GM23338 (cell line): ENCODE data around the gene KIAA0586. TPM values are rescaled to one million over a fixed set of nuclear protein-coding genes. Genes with fewer than 3 reads are reported as not detected.
A peak's percentile ranks its signal among the peaks of the same experiment; 100 is the strongest.

ENCODE experiments used
- ATAC-seq: fragments of 200-7000 bp; cut with Tn5 transposase; 3 replicates; pipeline ENCODE4 v1.9.1; 2020
- DNase-seq: peaks from one replicate; pipeline ENCODE4 v3.0.0-alpha.2; 2015; ENCODE audit warnings: low spot score
- H2AFZ ChIP-seq: fragments of 200-600 bp; sonication (generic); 2 replicates; pipeline ENCODE4 v1.8.0; 2016; ENCODE audit warnings: antibody characterized with exemption, mild to moderate bottlenecking, moderate library complexity
- H3F3A ChIP-seq: fragments of 200-600 bp; sonication (generic); replicated peaks from 2 replicates; pipeline ENCODE4 v1.8.0; 2017; ENCODE audit warnings: antibody characterized with exemption, mixed run types, low read depth
- H3K27ac ChIP-seq: fragments of 200-600 bp; sonication (generic); 2 replicates; pipeline ENCODE4 v1.6.1; 2016; ENCODE audit warnings: low read depth
- H3K27me3 ChIP-seq: fragments of 200-600 bp; sonication (generic); 2 replicates; pipeline ENCODE4 v1.8.0; 2016; ENCODE audit warnings: mild to moderate bottlenecking, mixed run types, moderate library complexity; ENCODE audit not compliant: insufficient read depth
- H3K36me3 ChIP-seq: fragments of 200-600 bp; sonication (generic); 2 replicates; pipeline ENCODE4 v1.8.0; 2016; ENCODE audit warnings: mild to moderate bottlenecking; ENCODE audit not compliant: insufficient read depth
- H3K4me1 ChIP-seq: fragments of 200-600 bp; sonication (generic); 2 replicates; pipeline ENCODE4 v1.8.0; 2016; ENCODE audit warnings: mild to moderate bottlenecking, moderate library complexity; ENCODE audit not compliant: insufficient read depth
- H3K4me2 ChIP-seq: fragments of 200-600 bp; sonication (generic); 2 replicates; pipeline ENCODE4 v1.7.1; 2017; ENCODE audit warnings: mixed run types
- H3K4me3 ChIP-seq: fragments of 200-600 bp; sonication (generic); 2 replicates; pipeline ENCODE4 v1.6.1; 2016; ENCODE audit warnings: mixed run types
- H3K79me2 ChIP-seq: fragments of 200-600 bp; sonication (generic); replicated peaks from 2 replicates; pipeline ENCODE4 v1.8.0; 2017; ENCODE audit warnings: mild to moderate bottlenecking; ENCODE audit not compliant: insufficient read depth
- H3K9me2 ChIP-seq: fragments of 200-600 bp; sonication (generic); 2 replicates; pipeline ENCODE4 v1.8.0; 2017; ENCODE audit not compliant: insufficient read depth
- H4K20me1 ChIP-seq: fragments of 200-600 bp; sonication (generic); replicated peaks from 2 replicates; pipeline ENCODE4 v1.8.0; 2017; ENCODE audit warnings: mild to moderate bottlenecking; ENCODE audit not compliant: insufficient read depth
- H3K27ac Mint-ChIP-seq: 2 replicates; pipeline ENCODE4 v1.8.0; 2020; ENCODE audit warnings: inconsistent platforms, mild to moderate bottlenecking, moderate library complexity, mixed read lengths
- H3K27me3 Mint-ChIP-seq: 3 replicates; pipeline ENCODE4 v1.8.0; 2022; ENCODE audit warnings: low read depth, mild to moderate bottlenecking, moderate library complexity, mixed read lengths, inconsistent platforms; ENCODE audit not compliant: insufficient read depth, poor library complexity
- H3K36me3 Mint-ChIP-seq: 3 replicates; pipeline ENCODE4 v1.8.0; 2021; ENCODE audit warnings: low read depth, mild to moderate bottlenecking, inconsistent platforms, moderate library complexity, mixed read lengths
- H3K4me1 Mint-ChIP-seq: 3 replicates; pipeline ENCODE4 v1.8.0; 2020; ENCODE audit warnings: mild to moderate bottlenecking, inconsistent platforms, mixed read lengths
- H3K4me3 Mint-ChIP-seq: 3 replicates; pipeline ENCODE4 v1.8.0; 2021; ENCODE audit warnings: moderate library complexity, mild to moderate bottlenecking, inconsistent platforms, mixed read lengths
- H3K9me3 Mint-ChIP-seq: 3 replicates; pipeline ENCODE4 v1.8.0; 2020; ENCODE audit warnings: moderate library complexity, mild to moderate bottlenecking, inconsistent platforms, mixed read lengths
- JUNB ChIP-seq: IDR thresholded peaks from one replicate; pipeline ENCODE4 v1.6.1; 2016; ENCODE audit warnings: antibody characterized with exemption; ENCODE audit not compliant: unreplicated experiment
- NANOG ChIP-seq: IDR thresholded peaks from 2 replicates; pipeline ENCODE4 v1.6.1; 2016; ENCODE audit warnings: antibody characterized with exemption, borderline replicate concordance
- POLR2AphosphoS5 ChIP-seq: IDR thresholded peaks from 2 replicates; pipeline ENCODE4 v1.6.1; 2016; ENCODE audit warnings: antibody characterized with exemption, low read depth
- ZNF114 ChIP-seq: fragments of 250-450 bp; sonication (Bioruptor Pico); IDR thresholded peaks from 2 replicates; pipeline ENCODE4 v1.5.0; 2020; ENCODE audit warnings: mild to moderate bottlenecking, moderate library complexity
- polyA plus RNA-seq: library from polyadenylated mRNA; unstranded; fragments of >200 nt; fragmentation: Nextera tagmentation; extraction: Ambion mirVana; gene quantifications from 2 replicates; pipeline ENCODE4 v1.2.1, GENCODE V29; 2016
- total RNA-seq: library from RNA; depleted of rRNA; stranded (reverse); fragments of >200 nt; shearing (Covaris generic); gene quantifications from 2 replicates; pipeline ENCODE4 v1.2.3, GENCODE V29; 2014
- TF ChIP-seq, protein P1 (sequence below), 2 experiments: fragments of 200-600 bp in 1 of 2; sonication (generic) in 1 of 2; conservative IDR thresholded peaks; 2 replicates each; pipeline versions ENCODE4 v1.5.1 to v1.6.1; 2016 to 2017; ENCODE audit warnings: antibody characterized with exemption in 2 of 2, low read depth in 2 of 2, mild to moderate bottlenecking in 2 of 2, moderate library complexity in 1 of 2
- TF ChIP-seq, protein P2 (sequence below): IDR thresholded peaks from one replicate; pipeline ENCODE4 v1.6.1; 2018; ENCODE audit warnings: antibody characterized with exemption; ENCODE audit not compliant: unreplicated experiment
- TF ChIP-seq, protein P3 (sequence below): fragments of 250-450 bp; sonication (Bioruptor Pico); IDR thresholded peaks from 2 replicates; pipeline ENCODE4 v1.5.0; 2020; ENCODE audit warnings: mild to moderate bottlenecking, moderate library complexity

Gene KIAA0586
- total and polyA plus RNA-seq, 2 experiments from 2014 or later, result 22.2 to 23.7 TPM

DNA sequence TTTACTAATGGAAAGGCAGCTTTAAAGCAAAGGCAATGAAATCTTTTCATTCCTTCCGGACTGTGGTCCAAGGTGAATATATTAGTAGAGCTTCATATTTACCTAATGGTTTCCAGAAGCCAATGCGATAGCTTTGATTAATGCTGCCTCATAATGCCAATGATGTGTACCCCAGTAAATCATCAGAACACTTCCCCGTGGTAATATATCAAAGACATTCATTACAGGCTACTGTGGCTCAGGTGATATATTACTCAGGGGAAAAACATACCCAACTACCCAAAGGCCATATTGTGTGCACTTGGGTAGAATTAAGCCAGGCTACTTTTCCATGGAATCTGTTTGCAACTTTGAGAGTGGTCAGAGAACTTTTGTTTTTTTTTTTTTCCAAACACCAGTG, 140.8 kb downstream of the KIAA0586 start:
- Mint-ChIP-seq H3K36me3 (no peaks in the 10 kb centered on the region), H3K4me3 (no peak overlapping the region), H3K4me1 (peaks cover 17% of the 10 kb centered on the region; the same call in 2 of the 3 replicates), H3K9me3 (no peaks in the 10 kb centered on the region), H3K27me3 (peaks cover 3% of the 10 kb centered on the region), H3K27ac (no peak overlapping the region)
- Histone ChIP-seq H3K9me2 (no peaks in the 10 kb centered on the region), H3K4me3 (no peak overlapping the region), H3F3A (no peaks in the 10 kb centered on the region), H3K4me1 (0 out of 2 replicates have a peak, but pooled peaks cover 7% of the 10 kb centered on the region), H3K27me3 (no peaks in the 10 kb centered on the region), H3K79me2 (no peaks in the 10 kb centered on the region), H3K4me2 (no peak overlapping the region), H2AFZ (no peak overlapping the region; the same call in 1 of the 2 replicates), H3K36me3 (no peaks in the 10 kb centered on the region), H3K27ac (no peak overlapping the region), H4K20me1 (no peaks in the 10 kb centered on the region)
- ATAC-seq (no peak), DNase-seq (no peak)
- TF ChIP-seq ZNF114 (CRISPR knock-in tag) (no peak), POLR2AphosphoS5 (no peak), NANOG (no peak)
- TF ChIP-seq, protein P1, sequence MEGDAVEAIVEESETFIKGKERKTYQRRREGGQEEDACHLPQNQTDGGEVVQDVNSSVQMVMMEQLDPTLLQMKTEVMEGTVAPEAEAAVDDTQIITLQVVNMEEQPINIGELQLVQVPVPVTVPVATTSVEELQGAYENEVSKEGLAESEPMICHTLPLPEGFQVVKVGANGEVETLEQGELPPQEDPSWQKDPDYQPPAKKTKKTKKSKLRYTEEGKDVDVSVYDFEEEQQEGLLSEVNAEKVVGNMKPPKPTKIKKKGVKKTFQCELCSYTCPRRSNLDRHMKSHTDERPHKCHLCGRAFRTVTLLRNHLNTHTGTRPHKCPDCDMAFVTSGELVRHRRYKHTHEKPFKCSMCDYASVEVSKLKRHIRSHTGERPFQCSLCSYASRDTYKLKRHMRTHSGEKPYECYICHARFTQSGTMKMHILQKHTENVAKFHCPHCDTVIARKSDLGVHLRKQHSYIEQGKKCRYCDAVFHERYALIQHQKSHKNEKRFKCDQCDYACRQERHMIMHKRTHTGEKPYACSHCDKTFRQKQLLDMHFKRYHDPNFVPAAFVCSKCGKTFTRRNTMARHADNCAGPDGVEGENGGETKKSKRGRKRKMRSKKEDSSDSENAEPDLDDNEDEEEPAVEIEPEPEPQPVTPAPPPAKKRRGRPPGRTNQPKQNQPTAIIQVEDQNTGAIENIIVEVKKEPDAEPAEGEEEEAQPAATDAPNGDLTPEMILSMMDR (conservative IDR thresholded peaks at IDR 0.05; ENCODE audit: low read depth in 2 of 2), result no peak
- TF ChIP-seq, protein P2, sequence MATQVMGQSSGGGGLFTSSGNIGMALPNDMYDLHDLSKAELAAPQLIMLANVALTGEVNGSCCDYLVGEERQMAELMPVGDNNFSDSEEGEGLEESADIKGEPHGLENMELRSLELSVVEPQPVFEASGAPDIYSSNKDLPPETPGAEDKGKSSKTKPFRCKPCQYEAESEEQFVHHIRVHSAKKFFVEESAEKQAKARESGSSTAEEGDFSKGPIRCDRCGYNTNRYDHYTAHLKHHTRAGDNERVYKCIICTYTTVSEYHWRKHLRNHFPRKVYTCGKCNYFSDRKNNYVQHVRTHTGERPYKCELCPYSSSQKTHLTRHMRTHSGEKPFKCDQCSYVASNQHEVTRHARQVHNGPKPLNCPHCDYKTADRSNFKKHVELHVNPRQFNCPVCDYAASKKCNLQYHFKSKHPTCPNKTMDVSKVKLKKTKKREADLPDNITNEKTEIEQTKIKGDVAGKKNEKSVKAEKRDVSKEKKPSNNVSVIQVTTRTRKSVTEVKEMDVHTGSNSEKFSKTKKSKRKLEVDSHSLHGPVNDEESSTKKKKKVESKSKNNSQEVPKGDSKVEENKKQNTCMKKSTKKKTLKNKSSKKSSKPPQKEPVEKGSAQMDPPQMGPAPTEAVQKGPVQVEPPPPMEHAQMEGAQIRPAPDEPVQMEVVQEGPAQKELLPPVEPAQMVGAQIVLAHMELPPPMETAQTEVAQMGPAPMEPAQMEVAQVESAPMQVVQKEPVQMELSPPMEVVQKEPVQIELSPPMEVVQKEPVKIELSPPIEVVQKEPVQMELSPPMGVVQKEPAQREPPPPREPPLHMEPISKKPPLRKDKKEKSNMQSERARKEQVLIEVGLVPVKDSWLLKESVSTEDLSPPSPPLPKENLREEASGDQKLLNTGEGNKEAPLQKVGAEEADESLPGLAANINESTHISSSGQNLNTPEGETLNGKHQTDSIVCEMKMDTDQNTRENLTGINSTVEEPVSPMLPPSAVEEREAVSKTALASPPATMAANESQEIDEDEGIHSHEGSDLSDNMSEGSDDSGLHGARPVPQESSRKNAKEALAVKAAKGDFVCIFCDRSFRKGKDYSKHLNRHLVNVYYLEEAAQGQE, result no peak

DNA sequence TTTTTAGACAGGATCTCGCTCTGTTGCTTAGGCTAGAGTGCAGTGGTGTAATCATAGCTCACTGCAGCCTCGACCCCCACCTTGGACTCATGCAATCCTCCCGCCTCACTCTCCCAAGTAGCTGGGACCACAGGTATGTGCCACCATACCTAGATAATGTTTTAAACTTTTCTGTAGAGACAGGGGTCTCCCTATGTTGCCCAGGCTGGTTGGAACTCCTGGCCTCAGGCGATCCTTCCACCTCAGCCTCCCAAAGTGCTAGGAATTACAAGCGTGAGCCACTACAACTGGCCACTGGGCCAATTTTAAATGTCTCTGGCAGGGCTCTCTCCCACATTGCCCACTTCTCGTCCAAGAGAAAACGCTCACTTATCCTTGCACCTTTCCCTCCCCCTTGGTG, 143.7 kb downstream of the KIAA0586 start:
- no peaks in the 10 kb centered on the region for H3K27me3 ChIP-seq
- H3K4me1 ChIP-seq, result 0 out of 2 replicates have a peak, but pooled peaks cover 3% of the 10 kb centered on the region
- H3K36me3 Mint-ChIP-seq, result no peaks in the 10 kb centered on the region
- H3K4me1 Mint-ChIP-seq, result peaks cover 13% of the 10 kb centered on the region; the same call in 2 of the 3 replicates
- no peak overlapping the region for H3K27ac ChIP-seq
- no peaks in the 10 kb centered on the region for H3K36me3 ChIP-seq
- H3K4me2 ChIP-seq, result no peak overlapping the region
- no peaks in the 10 kb centered on the region for H3K79me2 ChIP-seq
- H3F3A ChIP-seq, result no peaks in the 10 kb centered on the region
- no peaks in the 10 kb centered on the region for H3K9me2 ChIP-seq
- no peak for DNase-seq
- H2AFZ ChIP-seq, result peak overlapping the region; percentile 29; the same call in 1 of the 2 replicates
- H3K27ac Mint-ChIP-seq, result no peak overlapping the region
- no peak overlapping the region for H3K4me3 ChIP-seq
- H4K20me1 ChIP-seq, result no peaks in the 10 kb centered on the region
- H3K9me3 Mint-ChIP-seq, result no peaks in the 10 kb centered on the region
- H3K4me3 Mint-ChIP-seq, result no peak overlapping the region
- no peak for ATAC-seq
- peaks cover 3% of the 10 kb centered on the region for H3K27me3 Mint-ChIP-seq
- TF ChIP-seq ZNF114 (CRISPR knock-in tag), result no peak
- TF ChIP-seq, protein P1 (conservative IDR thresholded peaks at IDR 0.05; ENCODE audit: low read depth in 2 of 2), result no peak
- TF ChIP-seq, protein P3, sequence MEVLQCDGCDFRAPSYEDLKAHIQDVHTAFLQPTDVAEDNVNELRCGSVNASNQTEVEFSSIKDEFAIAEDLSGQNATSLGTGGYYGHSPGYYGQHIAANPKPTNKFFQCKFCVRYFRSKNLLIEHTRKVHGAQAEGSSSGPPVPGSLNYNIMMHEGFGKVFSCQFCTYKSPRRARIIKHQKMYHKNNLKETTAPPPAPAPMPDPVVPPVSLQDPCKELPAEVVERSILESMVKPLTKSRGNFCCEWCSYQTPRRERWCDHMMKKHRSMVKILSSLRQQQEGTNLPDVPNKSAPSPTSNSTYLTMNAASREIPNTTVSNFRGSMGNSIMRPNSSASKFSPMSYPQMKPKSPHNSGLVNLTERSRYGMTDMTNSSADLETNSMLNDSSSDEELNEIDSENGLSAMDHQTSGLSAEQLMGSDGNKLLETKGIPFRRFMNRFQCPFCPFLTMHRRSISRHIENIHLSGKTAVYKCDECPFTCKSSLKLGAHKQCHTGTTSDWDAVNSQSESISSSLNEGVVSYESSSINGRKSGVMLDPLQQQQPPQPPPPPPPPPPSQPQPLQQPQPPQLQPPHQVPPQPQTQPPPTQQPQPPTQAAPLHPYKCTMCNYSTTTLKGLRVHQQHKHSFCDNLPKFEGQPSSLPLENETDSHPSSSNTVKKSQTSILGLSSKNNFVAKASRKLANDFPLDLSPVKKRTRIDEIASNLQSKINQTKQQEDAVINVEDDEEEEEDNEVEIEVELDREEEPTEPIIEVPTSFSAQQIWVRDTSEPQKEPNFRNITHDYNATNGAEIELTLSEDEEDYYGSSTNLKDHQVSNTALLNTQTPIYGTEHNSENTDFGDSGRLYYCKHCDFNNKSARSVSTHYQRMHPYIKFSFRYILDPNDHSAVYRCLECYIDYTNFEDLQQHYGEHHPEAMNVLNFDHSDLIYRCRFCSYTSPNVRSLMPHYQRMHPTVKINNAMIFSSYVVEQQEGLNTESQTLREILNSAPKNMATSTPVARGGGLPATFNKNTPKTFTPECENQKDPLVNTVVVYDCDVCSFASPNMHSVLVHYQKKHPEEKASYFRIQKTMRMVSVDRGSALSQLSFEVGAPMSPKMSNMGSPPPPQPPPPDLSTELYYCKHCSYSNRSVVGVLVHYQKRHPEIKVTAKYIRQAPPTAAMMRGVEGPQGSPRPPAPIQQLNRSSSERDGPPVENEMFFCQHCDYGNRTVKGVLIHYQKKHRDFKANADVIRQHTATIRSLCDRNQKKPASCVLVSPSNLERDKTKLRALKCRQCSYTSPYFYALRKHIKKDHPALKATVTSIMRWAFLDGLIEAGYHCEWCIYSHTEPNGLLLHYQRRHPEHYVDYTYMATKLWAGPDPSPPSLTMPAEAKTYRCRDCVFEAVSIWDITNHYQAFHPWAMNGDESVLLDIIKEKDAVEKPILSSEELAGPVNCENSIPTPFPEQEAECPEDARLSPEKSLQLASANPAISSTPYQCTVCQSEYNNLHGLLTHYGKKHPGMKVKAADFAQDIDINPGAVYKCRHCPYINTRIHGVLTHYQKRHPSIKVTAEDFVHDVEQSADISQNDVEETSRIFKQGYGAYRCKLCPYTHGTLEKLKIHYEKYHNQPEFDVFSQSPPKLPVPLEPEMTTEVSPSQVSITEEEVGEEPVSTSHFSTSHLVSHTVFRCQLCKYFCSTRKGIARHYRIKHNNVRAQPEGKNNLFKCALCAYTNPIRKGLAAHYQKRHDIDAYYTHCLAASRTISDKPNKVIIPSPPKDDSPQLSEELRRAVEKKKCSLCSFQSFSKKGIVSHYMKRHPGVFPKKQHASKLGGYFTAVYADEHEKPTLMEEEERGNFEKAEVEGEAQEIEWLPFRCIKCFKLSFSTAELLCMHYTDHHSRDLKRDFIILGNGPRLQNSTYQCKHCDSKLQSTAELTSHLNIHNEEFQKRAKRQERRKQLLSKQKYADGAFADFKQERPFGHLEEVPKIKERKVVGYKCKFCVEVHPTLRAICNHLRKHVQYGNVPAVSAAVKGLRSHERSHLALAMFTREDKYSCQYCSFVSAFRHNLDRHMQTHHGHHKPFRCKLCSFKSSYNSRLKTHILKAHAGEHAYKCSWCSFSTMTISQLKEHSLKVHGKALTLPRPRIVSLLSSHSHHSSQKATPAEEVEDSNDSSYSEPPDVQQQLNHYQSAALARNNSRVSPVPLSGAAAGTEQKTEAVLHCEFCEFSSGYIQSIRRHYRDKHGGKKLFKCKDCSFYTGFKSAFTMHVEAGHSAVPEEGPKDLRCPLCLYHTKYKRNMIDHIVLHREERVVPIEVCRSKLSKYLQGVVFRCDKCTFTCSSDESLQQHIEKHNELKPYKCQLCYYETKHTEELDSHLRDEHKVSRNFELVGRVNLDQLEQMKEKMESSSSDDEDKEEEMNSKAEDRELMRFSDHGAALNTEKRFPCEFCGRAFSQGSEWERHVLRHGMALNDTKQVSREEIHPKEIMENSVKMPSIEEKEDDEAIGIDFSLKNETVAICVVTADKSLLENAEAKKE, result no peak
- TF ChIP-seq JUNB, result no peak
